ENCODE data around the gene KAZALD1.

Gene KAZALD1

GRCh38 chr10:101095550-101096213, 33.9 kb downstream of the KAZALD1 start:
- peak; percentile 14 for DNase-seq

DNA sequence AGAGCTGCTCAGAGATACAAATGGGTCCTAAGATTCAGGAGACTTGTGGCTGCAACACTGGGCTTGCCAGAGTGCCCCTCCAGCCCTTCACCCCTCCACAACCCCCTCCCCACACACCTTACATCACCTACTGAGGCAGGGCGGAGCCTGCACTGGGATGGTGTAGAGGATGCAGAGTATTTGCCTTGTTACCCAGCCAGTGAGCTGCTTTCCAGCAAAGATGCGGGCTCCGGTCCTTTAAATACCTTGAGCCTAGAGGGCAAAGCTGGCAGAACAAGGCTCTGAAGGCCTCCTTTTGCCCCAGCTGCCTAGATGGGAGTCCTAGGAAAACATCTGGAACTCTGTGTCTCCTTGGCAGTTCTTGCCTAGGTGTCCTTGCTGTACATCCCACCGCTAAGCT, 34.6 kb downstream of the KAZALD1 start:
- DNase-seq: no peak

DNA sequence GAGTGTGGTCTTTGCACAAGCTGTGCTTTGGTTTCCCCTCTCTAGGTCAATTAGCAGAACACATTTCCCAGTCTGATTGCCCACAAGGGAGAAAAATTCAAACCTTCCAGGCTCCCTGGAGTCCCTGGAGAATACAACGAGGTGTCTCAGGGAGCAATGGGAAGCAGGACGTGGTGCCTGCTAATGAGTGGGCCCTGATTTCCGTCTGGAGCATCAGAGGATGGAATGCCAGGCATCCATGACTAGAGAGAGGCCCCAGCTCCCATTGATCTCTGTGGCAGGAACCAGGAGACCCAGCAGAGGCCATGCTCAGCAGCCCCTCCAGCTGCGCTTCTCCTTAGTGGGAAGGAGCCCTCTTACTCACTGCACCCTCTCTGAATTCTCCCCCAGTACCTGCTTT, 36.1 kb downstream of the KAZALD1 start:
- no peak for DNase-seq

- DNase-seq: no peak
Measured at GRCh38 chr10:101099901-101100300, 38.1 kb downstream of the KAZALD1 start.

- DNase-seq: no peak
Measured at GRCh38 chr10:101101372-101101881, 39.6 kb downstream of the KAZALD1 start.

GRCh38 chr10:101103430-101103829, 41.6 kb downstream of the KAZALD1 start:
- DNase-seq: no peak

DNA sequence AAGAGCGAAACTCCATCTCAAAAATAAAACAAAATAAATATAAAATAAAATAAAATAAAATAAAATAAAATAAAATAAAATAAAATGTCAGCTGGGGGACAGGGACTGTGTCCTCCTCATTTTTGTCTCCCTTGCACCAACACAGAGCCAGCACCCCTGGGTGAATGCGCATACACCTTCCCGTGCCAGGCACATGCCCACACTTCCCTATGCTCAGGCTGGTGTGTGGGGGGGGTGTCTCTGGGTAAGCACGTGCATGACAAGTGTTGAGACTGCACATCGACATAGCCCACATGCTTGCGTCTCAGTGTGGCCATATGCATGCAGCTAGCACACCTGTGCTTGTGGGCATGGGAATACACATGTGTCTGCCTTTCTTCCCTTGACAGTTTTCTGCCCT, 44.6 kb downstream of the KAZALD1 start:
- no peak for DNase-seq

GRCh38 chr10:101107771-101108170, 46.0 kb downstream of the KAZALD1 start:
- no peak for DNase-seq

- DNase-seq: no peak
Measured at GRCh38 chr10:101110856-101111523, 49.2 kb downstream of the KAZALD1 start.

DNA sequence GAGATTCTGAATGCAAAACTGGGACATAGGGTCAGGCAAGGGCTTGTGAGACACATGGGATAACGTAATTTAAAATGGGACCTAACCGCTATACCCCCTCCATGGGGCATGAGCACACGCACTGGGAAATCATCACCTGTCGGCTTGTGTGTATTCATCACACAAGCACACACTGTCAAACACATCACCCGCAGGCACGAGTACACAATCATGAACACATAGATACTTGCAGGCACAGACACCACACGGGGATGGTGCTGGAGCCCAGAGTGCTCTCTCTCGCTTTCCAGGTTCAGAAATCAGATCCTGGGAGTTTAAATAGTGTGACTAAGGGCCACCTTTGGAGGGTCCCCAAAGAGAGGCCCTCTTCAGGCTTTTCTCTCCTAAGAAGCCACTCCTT, 49.8 kb downstream of the KAZALD1 start:
- no peak for DNase-seq

DNA sequence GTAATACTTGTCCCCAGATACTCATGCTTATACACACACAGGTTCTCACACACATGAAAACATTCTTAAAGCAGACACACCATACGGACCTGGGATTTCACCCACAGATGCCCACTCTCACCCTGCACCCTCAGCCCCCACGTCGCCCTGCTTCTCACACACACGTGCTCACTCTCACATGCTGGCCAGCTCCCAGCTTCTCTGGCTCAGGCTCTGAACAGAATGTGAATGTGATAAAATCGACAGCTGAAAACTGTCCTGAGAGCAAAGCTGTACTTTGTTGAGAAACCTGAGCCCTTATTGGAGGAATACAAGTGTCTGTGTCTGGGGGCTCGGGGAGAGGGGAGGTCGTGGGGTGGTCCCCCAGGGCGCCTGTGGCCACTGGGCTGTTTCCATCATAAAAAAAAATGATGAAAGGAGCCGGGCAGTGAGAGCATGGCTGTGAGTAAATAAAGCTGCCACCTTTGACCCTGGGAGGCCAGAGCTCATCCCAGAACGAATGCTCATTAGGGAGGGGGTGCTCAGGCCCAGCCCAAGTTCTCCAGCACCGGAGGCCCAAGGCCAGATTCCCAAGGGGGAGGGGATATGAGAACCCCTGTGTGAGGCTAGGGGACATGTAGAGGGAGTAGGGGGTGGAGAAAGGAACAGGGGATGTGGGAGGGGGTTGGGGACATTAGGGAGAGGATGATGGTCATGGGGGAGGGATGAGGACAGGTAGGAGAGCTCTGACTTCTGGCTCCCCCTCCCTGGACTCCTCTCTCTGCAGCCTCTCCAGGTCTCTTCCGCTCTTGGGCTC, 51.2 kb downstream of the KAZALD1 start:
- DNase-seq: no peak

DNA sequence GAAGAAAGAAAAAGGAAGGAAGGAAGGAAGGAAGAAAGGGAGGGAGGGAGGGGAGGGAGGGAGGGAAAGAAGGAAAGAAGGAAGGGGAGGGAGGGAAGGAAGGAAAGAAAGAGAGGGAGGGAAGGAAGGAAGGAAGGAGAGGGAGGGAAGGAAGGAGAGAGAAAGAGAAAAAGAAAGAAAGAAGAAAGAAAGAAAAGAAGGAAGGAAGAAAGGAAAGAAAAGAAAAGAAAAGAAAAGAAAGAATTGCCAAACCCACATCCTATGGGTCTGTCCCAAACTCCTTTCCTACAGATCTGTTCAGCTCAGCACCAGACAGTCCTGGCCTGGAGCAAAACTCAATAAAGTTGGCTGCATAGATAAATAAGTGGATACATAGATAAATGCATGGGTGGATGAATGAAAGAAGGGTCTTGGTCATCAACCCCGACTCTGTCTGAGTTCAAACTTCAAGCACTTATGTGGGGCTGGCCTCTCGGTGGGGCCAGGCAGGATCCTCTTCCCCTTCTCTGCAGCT, 52.2 kb downstream of the KAZALD1 start:
- no peak for DNase-seq

DNA sequence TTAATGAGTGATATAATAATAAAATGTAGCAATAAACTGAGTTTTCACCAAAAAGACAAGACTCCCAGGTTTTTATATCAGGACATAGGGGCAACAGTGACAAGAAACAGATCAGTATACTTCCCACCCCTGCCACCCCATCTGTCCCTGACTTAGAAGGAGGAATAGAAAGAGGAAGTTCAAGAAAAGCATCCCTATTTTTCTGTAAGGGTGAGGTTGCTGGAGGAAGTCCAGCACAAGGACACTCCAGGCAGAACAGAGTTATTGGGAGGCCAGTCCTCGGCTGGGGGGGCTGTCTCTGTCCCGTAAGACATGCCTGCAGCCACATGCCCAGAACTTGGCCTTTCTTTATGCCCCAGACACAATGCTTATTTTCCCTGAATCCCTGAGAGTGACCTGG, 52.9 kb downstream of the KAZALD1 start:
- no peak for DNase-seq

Data from GOT3 (cell line).